Measurements from ENCODE around the gene NKX2-8.

DNA sequence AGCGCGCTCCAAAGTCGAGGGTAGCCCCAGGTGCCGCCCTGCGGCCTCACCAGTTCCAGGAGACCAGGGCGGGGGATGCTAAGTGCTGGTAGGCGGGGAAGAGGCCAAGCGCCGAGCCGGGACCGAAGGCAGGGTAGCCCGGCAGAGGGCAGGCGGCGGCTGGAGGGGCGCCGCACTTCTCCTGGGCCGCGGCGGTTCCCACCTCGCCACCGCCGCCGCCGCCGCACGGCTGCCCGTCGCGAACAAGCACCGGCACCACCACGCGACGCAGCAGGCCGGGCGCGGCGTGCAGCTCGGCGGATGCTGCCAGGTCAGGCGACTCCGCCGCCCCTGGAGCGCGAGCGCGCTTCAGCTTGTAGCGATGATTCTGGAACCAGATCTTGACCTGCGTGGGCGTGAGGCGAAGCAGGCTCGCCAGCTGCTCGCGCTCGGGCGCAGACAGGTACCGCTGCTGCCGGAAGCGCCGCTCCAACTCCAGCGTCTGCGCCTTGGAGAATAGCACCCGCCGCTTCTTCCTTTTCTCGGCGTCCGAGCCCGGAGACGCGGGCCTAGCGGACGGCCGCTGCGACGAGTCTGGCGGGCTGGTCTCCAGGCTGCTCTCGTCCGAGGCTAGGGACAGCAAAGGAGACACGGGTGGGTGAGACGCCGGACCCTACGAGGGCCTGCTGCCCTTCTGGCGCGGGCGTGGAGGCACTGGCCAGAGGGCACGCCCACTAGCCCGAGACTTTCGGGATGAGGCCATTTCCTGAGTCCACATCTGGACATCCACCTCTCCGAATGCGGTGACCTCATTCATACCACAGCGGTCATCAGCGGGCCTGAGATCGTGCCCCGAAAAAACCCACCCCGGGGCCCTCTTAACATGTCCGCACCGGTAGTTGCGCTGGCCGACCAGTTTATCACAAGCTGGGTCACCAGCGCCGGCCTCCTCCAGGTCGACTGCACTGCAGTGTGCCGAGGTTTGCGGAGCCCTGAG is 1.3 kb downstream of the NKX2-8 start:
- TF ChIP-seq POLR2A (IDR thresholded peaks at IDR 0.05) (no peak), EP300 (IDR thresholded peaks at IDR 0.05) (no peak)

Data from stomach (tissue), 4 donors.